SK-MEL-5 (cell line): ENCODE data around the gene TMEM191C. TPM values are rescaled to one million over a fixed set of nuclear protein-coding genes. Genes with fewer than 3 reads are reported as not detected.
A peak's percentile ranks its signal among the peaks of the same experiment; 100 is the strongest.
"Not testable (repeated sequence)": the region's sequence is repeated elsewhere in the genome, so short reads cannot be mapped to it uniquely, and the experiment has no call there.

Experiments used
- DNase-seq: peaks from one replicate; pipeline ENCODE4 v3.0.0-alpha.2; 2016; ENCODE audit warnings: low read depth, low spot score
- in situ Hi-C: cut with HindIII; loops from 2 replicates; pipeline ENCODE4 v1.10.0; 2016; ENCODE audit warnings: low sequenced_read_pairs, high pct_unique_total_duplicates, low pct_unique_long_range_greater_than_20kb
- total RNA-seq: library from RNA; depleted of rRNA; stranded (reverse); fragments of >200 nt; shearing (Covaris generic); gene quantifications from 2 replicates; pipeline ENCODE4 v1.2.3, GENCODE V29; 2014

The TMEM191C gene
- total RNA-seq, 1 experiment from 2014 or later = 1.3 TPM

DNA sequence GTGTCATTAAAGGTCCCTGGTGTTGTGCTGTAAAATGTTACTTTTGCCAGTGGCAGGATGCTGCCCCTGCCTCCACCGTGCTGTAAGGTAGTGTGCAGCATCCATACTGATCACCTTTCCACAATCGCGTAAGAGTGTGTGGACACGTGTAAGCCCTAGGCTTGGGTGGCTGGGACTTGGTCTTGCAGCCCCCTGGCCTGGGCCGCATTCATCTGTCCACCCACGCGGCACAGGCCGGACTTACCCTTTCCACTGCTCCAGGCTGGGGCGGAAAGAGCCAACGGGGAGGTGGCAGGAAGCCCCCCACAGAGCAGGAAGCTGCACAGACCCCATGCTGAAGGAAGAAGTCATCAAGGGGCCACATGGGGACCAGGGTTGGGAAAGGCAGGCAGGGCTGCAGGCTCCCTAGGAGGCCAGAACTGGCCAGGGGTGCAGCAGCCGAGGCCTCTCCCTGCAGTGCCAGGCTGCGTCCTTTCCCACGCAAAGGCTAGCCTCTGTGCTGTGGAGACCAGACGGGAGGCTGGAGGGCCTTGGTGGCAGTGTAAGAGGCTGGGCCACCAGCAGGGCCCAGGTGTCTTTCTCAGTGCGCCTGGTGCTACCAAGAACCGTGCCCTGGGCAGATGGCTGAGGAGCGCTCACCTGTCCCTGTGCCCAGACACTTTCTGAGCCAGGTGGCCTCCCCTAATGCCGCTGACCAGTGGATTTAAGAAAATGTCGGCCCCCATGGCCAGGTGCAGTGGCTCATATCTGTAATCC lies 11.7 kb upstream of the TMEM191C start:
- DNase-seq = no peak
- in situ Hi-C loops = no loop called here

DNA sequence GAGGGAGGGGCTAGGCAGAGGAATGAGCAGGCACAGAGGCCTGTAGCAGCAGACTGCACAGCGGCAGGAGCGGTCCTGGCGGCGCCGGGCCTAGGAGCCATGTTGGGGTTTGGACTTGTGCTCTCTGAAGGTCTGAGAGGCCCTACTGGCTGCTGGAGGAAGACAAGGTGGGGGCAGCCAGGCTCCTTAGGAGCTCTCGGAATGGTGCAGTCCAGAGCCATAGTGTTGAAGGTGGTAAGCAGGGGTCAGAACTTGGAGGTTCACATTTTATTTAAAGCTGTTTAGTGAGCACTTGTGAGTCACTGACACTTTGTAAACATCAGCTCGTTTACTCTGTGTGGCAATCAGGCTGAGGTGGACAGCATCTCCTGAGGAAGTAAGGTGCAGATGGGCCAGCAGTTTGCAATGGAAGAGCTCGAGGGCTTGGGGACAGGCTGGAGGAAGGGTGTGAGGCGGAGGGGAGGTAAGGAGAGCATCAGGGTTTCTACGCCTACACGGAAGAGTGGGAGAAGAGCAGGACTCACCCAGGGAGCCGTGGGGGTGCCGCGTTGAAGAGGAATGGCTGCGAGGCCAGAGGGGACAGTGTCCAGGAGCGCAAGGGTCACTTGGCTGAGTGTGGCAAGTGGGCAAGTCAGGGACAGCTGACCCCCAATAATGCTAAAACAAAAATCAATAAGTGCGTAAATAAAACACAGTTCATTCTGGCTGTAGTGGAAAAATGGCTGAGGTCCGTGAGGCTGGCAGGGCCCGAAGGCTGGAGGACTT lies 10.0 kb upstream of the TMEM191C start:
- in situ Hi-C loops = no loop called here
- DNase-seq = no peak

DNA sequence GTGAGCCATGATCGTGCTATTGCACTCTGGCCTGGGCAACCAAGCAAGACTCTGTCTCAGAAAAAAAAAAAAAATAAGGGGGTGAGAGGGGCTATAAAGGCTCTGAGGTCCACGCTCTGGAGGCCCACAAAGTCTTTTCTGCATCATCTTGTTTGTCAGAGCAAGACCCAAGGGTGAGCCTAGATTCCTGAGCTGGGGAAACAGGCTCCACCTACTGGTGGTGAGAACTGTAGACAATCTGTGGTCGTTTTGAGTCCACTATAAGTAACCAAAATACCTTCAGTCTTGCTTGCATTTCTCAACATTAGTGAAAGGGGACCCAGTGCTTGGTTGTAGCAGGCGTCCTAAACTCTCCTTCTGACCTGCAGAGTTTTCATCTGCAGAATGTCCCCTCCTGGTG lies 4.5 kb upstream of the TMEM191C start:
- DNase-seq, in situ Hi-C loops: not testable (repeated sequence)

DNA sequence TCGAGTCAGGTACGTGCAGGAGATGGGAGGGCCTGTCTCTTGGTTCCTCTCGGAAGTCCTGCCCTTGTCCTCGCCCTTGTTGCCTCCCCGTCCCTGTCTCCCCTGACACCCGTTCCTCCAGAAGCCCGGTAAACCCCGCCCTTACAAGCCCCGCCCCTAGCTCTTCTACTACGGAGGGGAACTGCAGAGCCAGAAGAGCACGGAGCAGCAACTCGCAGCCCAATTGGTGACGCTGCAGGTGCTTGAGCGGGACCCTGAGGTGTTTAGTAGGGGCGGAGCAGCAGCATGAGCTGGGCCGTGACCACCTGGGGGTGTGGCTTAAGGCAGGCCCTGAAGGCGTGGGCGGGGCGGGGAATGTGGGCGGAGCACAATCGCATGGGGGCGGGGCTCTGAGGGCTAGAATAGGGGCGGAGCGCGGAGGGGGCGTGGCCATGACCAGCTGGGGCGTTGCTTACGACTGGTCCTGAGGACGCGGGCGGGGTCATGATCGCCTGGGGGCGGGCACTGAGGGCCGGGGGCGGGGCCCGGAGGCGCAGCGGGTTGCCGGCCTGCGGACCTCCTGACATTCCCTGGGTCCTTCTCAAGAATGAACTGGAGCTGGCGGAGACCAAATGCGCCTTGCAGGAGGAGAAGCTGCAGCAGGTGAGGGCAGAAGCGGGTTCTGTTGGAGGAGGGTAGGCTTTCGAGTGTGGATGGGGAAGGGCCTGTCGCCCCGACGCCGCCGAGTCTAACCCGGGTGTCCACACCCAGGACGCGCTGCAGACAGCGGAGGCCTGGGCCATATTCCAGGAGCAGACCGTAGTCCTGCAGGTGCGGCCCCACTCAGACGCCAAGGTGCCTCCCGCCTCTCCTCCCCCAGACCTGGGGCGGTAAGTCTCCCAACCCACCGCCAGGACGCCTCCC lies 1.3 kb downstream of the TMEM191C start:
- peak; percentile 91 for DNase-seq
- in situ Hi-C loops = not testable (repeated sequence)

DNA sequence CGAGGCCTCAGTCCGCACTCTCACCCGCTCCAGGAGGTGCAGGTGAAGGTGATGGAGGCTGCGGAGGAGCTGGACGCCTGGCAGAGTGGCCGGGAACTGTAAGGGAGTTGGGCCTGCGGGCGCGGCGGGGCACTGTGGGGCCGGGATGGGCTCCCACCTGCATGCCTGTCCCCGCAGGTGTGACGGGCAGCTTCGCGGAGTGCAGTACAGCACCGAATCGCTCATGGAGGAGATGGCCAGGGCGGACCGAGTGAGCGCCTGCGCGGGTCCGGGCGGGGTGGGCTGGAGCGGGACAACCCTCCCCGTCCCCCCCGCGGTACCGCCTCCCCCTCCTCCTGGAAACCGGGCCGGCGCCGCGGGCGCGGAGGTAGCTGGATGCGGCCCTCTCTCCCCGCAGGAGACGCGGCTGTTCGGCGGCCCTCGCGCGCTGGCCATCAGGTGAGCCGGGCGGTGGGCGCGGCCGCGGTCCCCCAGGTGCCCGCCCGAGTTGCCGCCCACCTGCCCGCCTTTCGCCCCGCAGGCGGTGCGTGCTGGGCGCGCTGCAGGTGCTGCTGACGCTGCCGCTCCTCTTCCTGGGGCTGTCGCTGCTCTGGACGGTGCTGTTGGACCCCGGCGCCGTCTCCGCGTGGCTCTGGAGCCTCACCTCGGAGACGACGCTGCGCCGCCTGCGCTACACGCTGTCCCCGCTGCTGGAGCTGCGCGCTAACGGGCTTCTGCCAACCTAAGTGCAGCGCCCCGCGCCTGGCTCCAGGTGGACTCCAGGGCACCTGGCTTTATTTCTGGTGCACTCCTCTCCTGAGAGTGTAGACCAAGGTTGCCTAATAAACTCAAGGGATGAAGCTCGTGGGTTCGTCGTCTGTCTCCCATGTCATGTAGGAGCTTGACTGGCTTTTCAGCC lies 2.2 kb downstream of the TMEM191C start:
- DNase-seq, in situ Hi-C loops: not testable (repeated sequence)

DNA sequence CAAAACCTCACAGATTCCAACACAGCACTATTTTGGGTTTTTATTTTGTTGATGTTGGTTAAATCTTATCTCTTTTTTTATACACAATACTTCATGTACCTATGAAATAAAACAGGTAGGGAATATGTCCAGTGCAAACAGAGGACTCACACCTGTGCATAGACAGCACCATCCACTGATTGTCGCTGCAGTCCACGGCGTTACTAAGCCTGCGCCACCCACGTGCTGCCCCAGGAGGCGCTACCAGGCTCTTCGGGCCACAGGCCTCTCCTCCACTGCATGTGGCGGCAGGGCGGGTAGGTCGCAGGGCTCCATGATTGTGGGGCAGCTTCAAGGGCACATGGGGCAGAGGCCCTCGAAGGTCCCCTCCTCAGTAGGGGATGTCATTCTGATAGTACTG lies 5.8 kb downstream of the TMEM191C start:
- DNase-seq, in situ Hi-C loops: not testable (repeated sequence)

DNA sequence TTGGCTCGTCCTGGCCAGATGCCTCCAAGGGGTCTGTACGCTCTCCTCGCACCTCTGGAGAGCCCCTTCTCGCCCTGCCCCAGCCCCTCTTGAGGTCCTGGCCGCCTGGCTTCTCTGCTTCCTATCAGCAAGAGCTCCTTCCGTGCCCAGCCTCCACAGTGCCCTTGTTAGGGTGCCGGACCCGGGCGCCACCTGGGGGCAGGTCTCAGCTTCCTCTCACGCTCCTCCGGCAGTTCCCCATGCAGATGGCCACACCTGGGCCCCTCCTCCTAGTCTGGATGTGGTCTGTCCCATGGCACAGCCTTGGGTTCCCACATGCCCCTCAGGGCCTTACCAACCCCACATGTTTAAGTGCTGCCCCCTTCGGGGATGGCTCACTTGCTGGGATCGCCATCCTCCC lies 6.5 kb downstream of the TMEM191C start:
- in situ Hi-C loops, DNase-seq: not testable (repeated sequence)

DNA sequence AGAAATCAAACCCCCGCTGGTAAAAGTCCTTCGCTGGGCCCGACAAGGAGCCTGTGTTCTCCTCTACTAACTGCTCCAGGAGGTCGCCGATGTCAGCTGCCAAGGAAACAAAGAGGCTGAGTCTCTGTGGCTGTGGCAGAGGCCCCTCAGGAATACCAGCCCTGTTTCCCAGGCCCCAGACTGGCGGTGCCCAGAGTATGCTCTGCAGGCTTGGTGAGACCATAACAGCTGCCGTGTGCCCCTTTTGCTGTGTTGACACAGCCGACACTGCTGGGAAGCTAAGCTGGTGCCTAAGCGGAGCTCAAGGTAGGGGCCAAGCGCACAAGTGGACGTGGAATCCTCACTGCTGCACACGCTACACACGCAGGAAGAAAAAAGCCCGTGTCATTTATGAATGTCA lies 16.9 kb downstream of the TMEM191C start:
- DNase-seq, in situ Hi-C loops: not testable (repeated sequence)

DNA sequence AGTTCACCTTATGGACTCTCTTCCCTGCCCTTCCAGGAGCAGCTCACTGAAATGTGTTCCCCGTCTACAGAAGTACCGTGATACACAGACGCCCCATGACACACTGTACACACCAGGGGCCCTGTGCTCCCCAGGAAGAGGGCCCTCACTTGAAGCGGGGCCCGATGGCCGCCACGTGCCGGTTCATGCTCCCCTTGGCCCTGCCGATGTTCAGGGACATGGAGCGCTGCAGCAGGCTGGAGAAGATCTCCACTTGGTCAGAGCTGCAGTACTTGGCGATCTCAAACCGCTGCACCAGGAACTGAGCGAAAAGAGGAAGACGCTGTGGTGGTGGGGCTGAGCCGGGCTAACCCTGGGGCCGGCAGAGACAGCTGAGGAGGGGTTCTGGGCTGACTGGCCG lies 20.5 kb downstream of the TMEM191C start:
- DNase-seq, in situ Hi-C loops: not testable (repeated sequence)

DNA sequence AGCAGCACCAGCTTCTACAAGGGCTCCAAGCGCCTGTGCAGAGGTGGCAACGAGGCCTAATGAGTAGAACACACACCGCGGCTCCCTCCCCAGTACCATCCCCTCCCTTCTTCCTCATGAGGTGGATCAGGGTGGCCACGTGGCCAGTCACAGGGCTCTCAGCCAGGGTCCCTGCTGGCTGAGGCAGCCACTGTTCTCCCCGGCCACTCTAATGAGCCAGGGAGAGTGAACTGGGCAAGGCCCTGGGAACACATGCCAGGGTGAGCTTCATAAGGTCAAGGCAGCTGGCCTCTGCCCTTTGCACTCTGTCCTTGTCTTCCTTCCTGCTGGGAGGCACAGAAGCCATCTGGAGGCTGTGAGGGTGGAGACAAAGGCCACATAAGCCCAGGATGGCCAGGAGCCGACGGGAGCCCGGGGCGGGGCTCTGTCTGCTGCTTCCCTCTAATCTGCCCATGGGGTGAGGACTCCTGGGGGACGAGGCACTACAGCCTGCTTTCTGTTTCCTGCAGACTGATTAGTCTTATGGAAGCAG lies 22.0 kb downstream of the TMEM191C start:
- DNase-seq, in situ Hi-C loops: not testable (repeated sequence)

DNA sequence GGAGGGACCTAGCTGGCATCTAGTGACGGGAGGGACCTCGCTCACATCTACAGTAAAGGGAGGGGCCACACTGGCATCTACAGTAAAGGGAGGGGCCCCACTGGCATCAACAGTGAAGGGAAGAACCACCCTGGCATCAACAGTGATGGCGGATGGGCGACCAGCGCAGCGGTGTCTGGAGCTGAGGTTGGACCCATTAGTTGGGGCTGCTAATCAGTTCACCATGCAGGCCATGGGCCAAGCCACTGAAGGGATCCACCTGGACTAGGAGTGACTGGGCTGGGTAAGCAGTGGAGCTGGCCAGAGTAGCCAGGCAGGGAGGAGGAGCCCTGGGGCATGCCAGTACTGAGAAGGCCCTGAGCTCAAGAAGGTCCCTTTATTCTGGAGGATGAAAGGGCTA lies 23.4 kb downstream of the TMEM191C start:
- DNase-seq, in situ Hi-C loops: not testable (repeated sequence)

DNA sequence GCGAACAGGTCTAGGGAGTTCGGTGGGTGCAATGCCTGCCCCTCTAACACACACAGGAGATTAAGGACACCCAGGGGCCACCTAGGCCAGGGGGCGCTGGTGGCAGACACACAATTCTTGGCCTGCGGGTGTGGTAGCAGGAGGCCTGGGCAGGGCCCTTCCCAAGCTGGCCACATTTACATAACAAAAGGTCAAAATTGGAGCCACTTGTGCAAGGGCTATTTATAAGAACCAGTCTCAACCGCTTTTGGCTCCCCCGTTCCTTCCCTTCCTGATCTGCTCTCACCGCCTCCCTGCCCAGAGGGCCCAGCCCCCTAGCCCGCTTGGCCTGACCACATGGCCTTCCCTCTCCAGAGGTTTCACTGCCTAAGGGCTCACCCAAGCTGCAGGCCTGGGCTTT lies 25.1 kb downstream of the TMEM191C start:
- in situ Hi-C loops, DNase-seq: not testable (repeated sequence)

DNA sequence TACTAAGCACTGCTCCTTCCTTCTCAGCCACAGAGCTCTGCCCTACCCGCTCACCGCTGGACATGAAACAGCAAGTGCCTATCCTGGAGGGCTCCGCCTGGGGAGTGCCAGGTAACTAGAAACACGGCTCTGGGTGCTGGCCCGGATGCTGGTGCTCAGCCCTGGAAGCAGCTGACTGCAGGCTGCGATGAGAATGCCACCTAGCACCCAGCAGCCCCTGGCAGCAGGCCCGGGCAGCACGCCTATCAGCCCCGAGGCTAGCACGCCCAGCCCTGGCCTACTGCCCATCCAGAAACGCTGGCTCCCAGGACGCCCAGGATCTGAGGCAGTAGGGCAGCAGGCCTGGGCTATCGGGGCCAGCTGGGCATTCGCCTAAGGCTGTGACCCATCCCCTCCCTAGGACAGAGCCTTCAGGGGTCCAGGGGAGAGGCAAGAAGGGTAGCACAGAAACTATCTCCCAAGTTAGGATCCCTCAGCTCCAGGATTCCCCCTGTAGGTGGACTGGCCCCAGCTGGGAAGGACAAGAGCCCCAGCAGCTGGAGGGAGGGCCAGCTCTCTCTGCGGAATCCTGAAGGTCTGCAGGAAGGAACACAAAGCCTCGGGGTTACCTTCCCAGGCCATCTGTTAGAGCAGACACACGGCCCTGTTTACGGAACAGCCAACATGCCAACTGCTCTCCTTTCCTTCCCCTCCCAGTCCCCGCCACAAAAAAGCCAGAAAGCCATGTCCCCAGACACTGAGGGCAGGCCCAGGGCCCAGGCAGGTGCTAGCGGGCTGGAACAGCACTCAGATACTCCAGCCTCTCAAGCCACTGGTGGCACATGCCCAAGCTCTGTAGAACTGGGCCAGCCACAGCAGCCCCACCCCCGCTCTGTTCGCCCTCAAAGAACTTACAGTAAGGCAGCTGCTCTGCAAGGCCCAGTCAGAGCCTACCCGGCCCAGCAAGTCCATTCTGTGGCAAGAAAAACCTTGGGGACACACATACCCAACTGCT lies 26.9 kb downstream of the TMEM191C start:
- in situ Hi-C loops, DNase-seq: not testable (repeated sequence)

DNA sequence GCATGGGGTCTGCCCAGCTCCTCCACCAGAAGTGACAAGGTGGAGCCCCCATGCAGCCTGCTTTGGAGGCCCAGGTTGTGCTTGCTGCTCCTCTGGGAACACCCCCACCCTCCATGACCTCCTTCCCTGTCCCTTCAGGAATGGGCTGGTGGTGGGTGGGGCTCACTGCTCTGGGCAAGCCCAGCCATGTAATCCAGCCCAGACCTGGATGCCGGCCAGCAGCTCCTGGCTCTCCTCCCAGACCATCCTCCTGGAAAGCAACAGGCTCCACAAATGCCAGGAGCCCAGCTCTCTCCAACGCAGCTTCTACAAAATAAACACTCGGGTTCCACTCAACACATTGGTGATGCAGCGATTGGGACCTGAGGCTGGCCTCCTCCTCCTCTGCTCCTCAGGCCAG lies 30.8 kb downstream of the TMEM191C start:
- DNase-seq, in situ Hi-C loops: not testable (repeated sequence)

DNA sequence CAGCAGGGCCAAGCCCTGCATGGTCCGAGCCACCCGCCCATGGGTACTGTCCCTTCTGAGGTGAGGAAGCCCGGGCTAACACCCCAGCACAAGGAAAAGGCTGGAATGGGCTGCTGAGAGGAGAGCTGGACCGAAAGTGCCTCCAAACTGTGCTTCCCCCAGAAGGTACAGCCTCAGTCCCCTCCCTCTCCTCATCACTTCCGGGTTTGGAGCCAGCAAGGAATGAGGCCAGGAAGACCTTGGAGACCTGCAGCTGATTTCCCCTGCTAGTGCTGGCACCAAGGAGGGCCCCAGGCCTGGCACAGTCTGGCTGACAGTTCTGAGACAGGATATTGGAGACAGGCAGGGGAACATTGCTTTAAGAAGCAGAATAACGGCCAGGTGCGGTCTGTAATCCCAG lies 31.3 kb downstream of the TMEM191C start:
- in situ Hi-C loops, DNase-seq: not testable (repeated sequence)
